T follicular helper cell (primary cell): ENCODE measurements around the gene OSBPL1A.

Experiments
- DNase-seq: peaks from one replicate; pipeline ENCODE4 v3.0.0-alpha.2; 2020; ENCODE audit warnings: low read depth

Gene OSBPL1A

GRCh38 chr18:24341361-24341760 lies 56.3 kb downstream of the OSBPL1A start:
- no peak for DNase-seq

DNA sequence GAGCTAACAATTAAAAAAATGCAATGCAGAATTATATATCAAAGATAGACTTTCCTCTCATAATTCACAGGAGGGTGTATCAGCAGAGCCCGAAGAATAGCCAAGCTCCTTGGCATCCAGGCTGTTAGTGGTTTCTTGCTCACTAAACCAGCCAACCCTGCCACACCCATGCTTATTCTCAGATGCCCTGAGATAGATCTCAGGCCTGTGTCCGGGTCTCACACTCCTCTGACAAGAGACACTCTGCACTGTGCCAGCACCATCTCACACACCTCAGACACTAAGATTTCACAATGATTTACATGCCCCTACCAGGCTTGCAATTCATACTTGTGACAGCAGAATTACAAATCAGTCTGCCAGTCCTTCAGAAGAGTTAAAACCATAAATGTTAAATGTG lies 64.5 kb downstream of the OSBPL1A start:
- DNase-seq: no peak

DNA sequence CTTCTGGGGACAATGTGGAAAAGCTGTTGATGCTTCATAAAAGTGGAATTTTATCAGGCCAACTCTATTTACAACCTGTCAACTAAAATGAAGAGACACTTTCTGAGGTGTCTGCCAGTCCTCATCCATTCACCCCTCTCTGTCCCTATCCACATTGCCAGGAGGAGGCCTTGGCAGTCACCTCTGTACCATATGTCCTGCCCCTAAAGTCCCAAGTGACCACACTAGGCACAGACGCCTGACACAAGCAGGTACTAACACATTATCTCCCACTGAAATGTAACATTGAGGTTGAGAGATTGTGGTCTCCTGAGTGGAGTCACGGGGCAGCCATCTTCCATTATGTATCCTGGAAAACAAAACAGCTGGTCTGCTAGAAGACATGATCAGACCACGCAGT lies 71.4 kb downstream of the OSBPL1A start:
- DNase-seq: no peak

DNA sequence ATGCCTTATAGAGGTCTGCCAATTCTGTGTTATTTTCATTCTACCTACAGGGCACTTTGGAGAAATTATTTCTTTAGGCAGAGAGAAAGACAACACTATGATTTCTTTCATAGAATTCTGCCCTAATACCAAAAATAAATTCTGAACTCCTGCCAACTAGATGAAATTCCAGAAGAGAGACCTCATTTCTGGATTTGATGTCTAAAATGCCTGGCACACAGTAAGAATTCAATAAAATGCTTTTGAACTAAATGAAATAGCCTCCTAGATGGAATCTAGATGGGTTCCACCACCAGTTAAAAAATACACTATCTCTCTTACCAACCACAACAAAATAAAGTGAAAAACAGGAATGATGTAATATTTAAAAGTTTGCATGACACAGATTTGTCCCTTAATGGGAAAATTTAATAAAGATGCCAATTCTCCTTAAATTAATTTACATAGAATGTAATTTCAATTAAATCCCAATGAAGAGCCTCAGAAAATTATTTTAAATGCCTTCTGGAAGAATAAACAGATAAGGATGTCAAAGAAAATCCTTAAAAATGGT lies 75.0 kb downstream of the OSBPL1A start:
- no peak for DNase-seq

GRCh38 chr18:24321071-24321470 lies 76.6 kb downstream of the OSBPL1A start:
- no peak for DNase-seq

GRCh38 chr18:24319757-24320156 lies 77.9 kb downstream of the OSBPL1A start:
- no peak for DNase-seq

DNA sequence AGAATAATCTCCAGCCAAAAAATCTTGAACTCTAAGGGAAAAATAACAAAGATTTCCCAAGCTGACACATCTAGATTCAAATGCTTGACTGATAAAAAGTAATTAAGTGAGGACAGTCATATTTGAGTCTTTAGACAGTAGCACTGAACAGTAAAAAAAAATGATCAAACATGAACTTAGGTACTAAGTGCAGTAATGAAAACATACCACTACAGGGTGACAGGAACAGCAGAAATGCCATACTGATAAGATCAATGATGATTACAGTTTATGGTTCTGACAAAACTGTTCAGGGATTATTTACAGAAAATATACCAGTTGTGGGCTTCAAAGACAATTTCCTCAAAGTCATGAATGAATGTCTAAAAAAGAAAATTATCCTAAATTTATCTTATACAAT lies 80.3 kb downstream of the OSBPL1A start:
- DNase-seq: no peak

- no peak for DNase-seq
These were observed 82.5 kb downstream of the OSBPL1A start for GRCh38 chr18:24315170-24315569.

- DNase-seq: no peak
These were observed 91.4 kb downstream of the OSBPL1A start for GRCh38 chr18:24306201-24306600.

GRCh38 chr18:24300703-24301102 lies 96.9 kb downstream of the OSBPL1A start:
- DNase-seq: no peak

DNA sequence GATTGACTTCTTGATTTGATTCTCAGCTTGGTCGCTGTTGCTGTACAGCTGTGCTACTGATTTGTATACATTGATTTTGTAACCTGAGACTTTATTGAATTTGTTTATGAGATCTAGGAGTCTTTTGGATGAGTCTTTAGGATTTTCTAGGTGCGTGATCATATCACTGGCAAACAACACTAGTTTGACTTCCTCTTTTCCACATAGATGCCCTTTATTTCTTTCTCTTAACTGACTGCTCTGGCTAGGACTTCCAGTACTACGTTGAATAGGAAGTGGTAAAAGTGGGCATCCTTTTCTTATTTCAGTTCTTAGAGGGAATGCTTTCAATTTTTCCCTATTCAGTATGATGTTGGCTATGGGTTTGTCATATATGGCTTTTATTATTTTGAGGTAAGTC lies 101.3 kb downstream of the OSBPL1A start:
- DNase-seq: no peak

- no peak for DNase-seq
These were observed 104.4 kb downstream of the OSBPL1A start for GRCh38 chr18:24293254-24293653.

GRCh38 chr18:24278591-24278990 lies 119.0 kb downstream of the OSBPL1A start:
- DNase-seq: no peak

DNA sequence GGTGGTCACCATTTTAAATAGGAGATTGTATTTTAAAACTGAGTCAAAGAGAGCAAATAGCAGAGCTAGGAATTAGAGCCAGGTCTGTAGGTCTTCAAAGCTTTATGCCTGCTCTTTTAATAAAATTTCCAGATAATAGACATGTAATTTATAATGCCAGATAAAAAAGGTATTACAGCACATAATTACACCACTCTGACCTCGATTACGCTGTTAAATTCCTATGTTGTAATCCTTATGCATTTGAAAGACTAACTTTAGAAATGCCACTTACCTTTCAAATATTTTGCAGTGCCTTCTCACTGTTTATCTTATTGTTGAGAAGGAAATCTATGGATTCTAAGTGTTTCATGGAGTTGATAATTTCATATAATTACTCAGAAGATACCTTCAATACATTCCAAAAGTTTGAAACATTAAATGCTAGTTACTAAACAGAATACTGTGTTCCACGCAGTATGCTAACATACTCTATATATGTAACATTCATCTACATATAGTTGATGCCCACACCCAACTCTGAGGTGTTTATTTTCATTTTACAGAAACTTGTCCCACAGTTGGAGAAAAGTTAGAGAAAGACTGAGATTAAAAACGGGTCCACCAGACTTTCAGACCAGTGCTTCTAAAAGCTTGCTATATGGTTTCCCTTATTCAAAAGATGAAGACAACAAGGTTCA lies 120.0 kb downstream of the OSBPL1A start:
- DNase-seq: no peak

GRCh38 chr18:24276994-24277393 lies 120.6 kb downstream of the OSBPL1A start:
- DNase-seq: no peak

DNA sequence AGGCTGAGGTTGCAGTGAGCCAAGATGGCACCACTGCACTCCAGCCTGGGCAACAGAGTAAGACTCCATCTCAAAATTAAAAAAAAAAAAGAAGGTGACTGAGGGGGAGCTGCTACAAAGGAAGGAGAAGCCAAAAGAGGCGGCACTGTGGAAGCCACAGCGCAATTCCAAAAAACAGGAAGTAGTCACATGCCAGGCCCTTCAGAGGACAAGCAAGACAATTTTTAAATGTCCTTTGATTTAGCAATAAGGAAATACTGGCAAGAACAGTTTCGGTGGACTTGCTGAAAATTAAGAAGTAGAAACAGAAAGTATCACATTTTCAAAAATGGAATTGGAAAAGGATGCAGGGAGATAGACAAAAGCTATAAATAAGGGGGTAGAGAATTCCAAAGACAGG lies 122.8 kb downstream of the OSBPL1A start:
- DNase-seq: no peak

GRCh38 chr18:24273596-24273995 lies 124.0 kb downstream of the OSBPL1A start:
- no peak for DNase-seq

- no peak for DNase-seq
These were observed 125.4 kb downstream of the OSBPL1A start for GRCh38 chr18:24272229-24272525.

GRCh38 chr18:24271381-24272228 lies 126.0 kb downstream of the OSBPL1A start:
- DNase-seq: no peak

DNA sequence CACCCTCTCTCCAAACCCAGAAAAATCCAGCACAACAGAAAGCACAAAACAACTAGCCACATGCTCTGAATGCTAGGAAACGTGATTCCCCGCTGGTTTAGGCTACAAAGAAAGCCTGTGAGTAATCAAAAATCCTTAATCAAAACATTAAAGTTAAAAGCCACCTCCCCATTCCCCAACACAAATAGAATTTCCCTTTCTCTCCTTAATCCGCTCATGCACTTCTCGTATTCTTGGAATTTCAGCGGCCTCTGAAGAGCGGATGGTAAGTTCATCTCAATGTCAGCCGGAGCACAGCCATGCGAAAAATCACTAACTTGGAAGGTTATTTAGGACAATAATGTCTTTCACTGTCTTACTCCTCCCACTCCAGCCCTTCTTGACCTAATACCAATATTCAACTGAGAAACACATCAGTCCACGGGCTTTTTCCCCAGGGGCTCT lies 126.7 kb downstream of the OSBPL1A start:
- DNase-seq: no peak

GRCh38 chr18:24270358-24270936 lies 127.2 kb downstream of the OSBPL1A start:
- no peak for DNase-seq

- no peak for DNase-seq
These were observed 128.7 kb downstream of the OSBPL1A start for GRCh38 chr18:24268784-24269550.
